Upper lobe of left lung (tissue), 6 donors: ENCODE results near the gene DSC1. TPM values are rescaled to one million over a fixed set of nuclear protein-coding genes. Genes with fewer than 3 reads are reported as not detected.

Source experiments
- ATAC-seq, 2 donors: fragments of 200-7000 bp; cut with Tn5 transposase; one replicate each; pipeline ENCODE4 v1.9.1; 2022; ENCODE audit warnings: mild to moderate bottlenecking in 2 of 2, moderate library complexity in 2 of 2; ENCODE audit not compliant: low FRiP score in 2 of 2
- DNase-seq, 2 donors: peaks; one replicate each; pipeline ENCODE4 v3.0.0-alpha.2; 2019 to 2020
- H3K27ac ChIP-seq, 4 donors: fragments of 200-600 bp; sonication (generic); one replicate each; pipeline ENCODE4 v1.5.1; 2016 to 2019
- H3K27me3 ChIP-seq, 4 donors: fragments of 200-600 bp; sonication (generic); one replicate each; pipeline ENCODE4 v1.5.1; 2017 to 2019
- H3K36me3 ChIP-seq, 4 donors: fragments of 200-600 bp; sonication (generic); one replicate each; pipeline ENCODE4 v1.5.1; 2016 to 2019
- H3K4me1 ChIP-seq, 4 donors: fragments of 200-600 bp; sonication (generic); one replicate each; pipeline ENCODE4 v1.5.1; 2018 to 2019
- H3K4me3 ChIP-seq, 4 donors: fragments of 200-600 bp; sonication (generic); one replicate each; pipeline ENCODE4 v1.5.1; 2017 to 2019; ENCODE audit warnings: mild to moderate bottlenecking in 2 of 4, moderate library complexity in 1 of 4
- H3K9me3 ChIP-seq, 4 donors: fragments of 200-600 bp; sonication (generic); one replicate each; pipeline ENCODE4 v1.5.1; 2018 to 2019
- CTCF ChIP-seq, 6 experiments: fragments of 450-650 bp in 4 of 6; fragments of 200-600 bp in 2 of 6; sonication (generic) in 2 of 6; IDR thresholded peaks; one replicate each; pipeline ENCODE4 v1.5.1; 2016 to 2019; ENCODE audit warnings: antibody characterized with exemption in 6 of 6
- EP300 ChIP-seq, 4 donors: sonication (generic); formaldehyde crosslinking; IDR thresholded peaks; one replicate each; pipeline ENCODE4 v1.5.1; 2017; ENCODE audit warnings: antibody characterized with exemption in 4 of 4, control low read depth in 2 of 4
- POLR2A ChIP-seq, 4 donors: fragments of 450-650 bp; IDR thresholded peaks; one replicate each; pipeline ENCODE4 v1.5.1; 2016 to 2017; ENCODE audit warnings: antibody characterized with exemption in 4 of 4, mild to moderate bottlenecking in 2 of 4
- POLR2AphosphoS5 ChIP-seq, 2 donors: sonication (generic); formaldehyde crosslinking; IDR thresholded peaks; one replicate each; pipeline ENCODE4 v1.5.1; 2017; ENCODE audit warnings: antibody characterized with exemption in 2 of 2
- WGBS, 2 donors: methylation state at CpG; one replicate each; pipeline ENCODE4 v1.1.5; 2017 to 2018; 5-methylcytosine and 5-hydroxymethylcytosine counted together
- total RNA-seq, 6 donors: library from RNA; depleted of rRNA in 4 of 6; stranded (reverse); fragments of >200 nt in 4 of 6; gene quantifications; one replicate each; pipeline versions ENCODE4 v1.1.0 to v1.2.1, GENCODE V29; 2016 to 2021
- donor health status: DM: no; HTN: no; CAD: no; lungs with moderate emphysema.
- donor health status: DM: no; HTN: yes; CAD: no; lungs with severe emphysema.

The DSC1 gene
- total RNA-seq, 6 donors from 2014 or later: not detected

DNA sequence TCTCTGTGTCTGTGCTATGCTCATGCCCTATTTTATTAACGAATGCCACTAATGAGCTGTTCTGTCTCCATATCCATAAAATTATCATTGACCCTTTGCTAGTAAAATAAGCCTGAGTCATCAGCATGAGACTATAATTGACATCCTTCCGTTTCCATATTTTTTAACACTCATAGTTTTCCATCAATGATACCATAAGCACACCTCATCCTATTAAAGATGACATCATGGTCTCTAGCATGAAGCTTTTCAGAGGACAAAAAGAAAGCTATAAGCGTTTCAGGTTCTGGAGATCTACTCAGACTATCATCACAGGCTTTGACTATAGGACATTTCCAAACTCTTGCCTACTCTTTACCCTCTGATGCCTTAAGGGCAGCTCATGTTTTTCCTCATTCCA is 59.2 kb downstream of the DSC1 start:
- Histone ChIP-seq H3K27ac (no peak overlapping the region), H3K9me3 (no peaks in the 10 kb centered on the region), H3K4me1 (peaks cover 0 to 13% (median 6%) of the 10 kb centered on the region in 4 donors), H3K27me3 (no peaks in the 10 kb centered on the region), H3K36me3 (no peaks in the 10 kb centered on the region), H3K4me3 (no peak overlapping the region)
- 88 to 89% methylated on average over 3 of the region's 3 CpGs for WGBS, 2 donors
- no peak for TF ChIP-seq CTCF (IDR thresholded peaks at IDR 0.05)
- TF ChIP-seq POLR2AphosphoS5 (IDR thresholded peaks at IDR 0.05): no peak
- TF ChIP-seq EP300 (IDR thresholded peaks at IDR 0.05): no peak
- no peak for TF ChIP-seq POLR2A (IDR thresholded peaks at IDR 0.05)
- DNase-seq: no peak
- no peak for ATAC-seq

DNA sequence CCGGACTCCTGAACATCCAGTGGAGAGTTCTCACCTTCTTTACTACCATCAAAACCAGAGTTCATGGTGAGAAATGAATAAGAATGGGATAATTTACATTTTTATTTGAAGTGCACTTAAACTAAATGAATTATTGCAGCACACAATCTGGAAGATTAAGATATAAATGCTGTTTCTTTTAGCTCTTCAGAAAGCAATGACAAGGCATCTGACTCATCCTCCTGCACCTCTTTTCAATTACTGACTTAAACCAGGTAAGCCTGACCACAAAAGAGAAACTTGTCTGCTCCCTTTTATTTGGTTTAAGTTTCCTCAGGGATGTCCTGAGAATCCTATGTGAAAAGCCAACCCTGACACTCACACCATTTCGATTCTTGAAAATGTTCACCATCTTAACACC is 59.7 kb downstream of the DSC1 start:
- no peaks in the 10 kb centered on the region for H3K9me3 ChIP-seq
- TF ChIP-seq POLR2A (IDR thresholded peaks at IDR 0.05) (no peak), EP300 (IDR thresholded peaks at IDR 0.05) (no peak), CTCF (IDR thresholded peaks at IDR 0.05) (no peak), POLR2AphosphoS5 (IDR thresholded peaks at IDR 0.05) (no peak)
- no peaks in the 10 kb centered on the region for H3K27me3 ChIP-seq
- H3K4me1 ChIP-seq: peaks cover 0 to 13% (median 6%) of the 10 kb centered on the region in 4 donors
- DNase-seq (no peak), ATAC-seq (no peak)
- 81 to 97% methylated on average over 2 of the region's 2 CpGs for WGBS, 2 donors
- H3K27ac ChIP-seq: no peak overlapping the region
- no peak overlapping the region for H3K4me3 ChIP-seq
- no peaks in the 10 kb centered on the region for H3K36me3 ChIP-seq

DNA sequence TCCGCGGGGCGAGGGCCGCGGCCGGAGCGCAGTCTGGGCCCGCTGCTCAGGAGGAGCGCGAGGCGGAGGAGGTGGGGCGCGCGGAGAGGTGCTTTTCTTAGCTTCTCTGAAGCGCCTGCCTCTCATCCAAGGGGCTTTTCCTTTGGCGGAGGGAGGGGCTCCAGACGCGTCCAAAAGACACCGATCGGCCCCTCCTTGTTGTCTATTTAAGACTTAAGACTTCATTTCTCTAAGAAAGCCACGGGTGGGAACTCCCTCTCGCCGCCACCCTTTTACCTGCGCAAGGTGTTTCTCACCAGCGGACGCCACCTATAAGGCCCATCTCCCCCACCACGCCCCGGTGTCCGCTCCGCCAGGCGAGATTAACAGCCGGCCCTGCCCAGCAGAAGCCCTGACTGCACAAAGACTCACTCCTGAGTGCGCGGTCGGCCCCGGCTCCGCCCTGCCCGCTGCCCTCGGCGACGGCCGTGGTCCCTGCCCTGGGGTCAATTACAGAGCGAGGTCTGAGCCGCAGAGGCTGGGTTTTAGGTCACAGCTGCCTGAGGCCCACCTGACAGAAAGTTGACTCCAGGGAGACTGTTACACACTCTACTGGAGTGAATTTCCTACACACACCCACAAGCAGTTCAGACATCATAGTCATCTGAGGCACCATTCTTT is 60.5 kb downstream of the DSC1 start, which contains the start of gene DSC2:
DSC2 (minus strand) TSS at position 397 of the 660 bp plus-strand sequence. CDS start 450 bp downstream, outside the sequence.
- DNase-seq (peak; percentile 63 to 89), ATAC-seq (peak; percentile 59 to 65)
- Histone ChIP-seq H3K36me3 (no peaks in the 10 kb centered on the region), H3K27ac (peak within 1 kb of the TSS; percentile 86 to 91 (median 90)), H3K4me3 (peak within 1 kb of the TSS; percentile 12 to 71 (median 64)), H3K4me1 (peaks cover 0 to 13% (median 6%) of the 10 kb centered on the region in 4 donors), H3K27me3 (no peaks in the 10 kb centered on the region), H3K9me3 (no peaks in the 10 kb centered on the region)
- TF ChIP-seq CTCF (IDR thresholded peaks at IDR 0.05) (no peak), POLR2A (IDR thresholded peaks at IDR 0.05) (peak in 3 of 4 donors; percentile 19 to 49 (median 21))
- WGBS, 2 donors: 11 to 19% methylated on average over 5 to 44 of the region's 44 CpGs

DNA sequence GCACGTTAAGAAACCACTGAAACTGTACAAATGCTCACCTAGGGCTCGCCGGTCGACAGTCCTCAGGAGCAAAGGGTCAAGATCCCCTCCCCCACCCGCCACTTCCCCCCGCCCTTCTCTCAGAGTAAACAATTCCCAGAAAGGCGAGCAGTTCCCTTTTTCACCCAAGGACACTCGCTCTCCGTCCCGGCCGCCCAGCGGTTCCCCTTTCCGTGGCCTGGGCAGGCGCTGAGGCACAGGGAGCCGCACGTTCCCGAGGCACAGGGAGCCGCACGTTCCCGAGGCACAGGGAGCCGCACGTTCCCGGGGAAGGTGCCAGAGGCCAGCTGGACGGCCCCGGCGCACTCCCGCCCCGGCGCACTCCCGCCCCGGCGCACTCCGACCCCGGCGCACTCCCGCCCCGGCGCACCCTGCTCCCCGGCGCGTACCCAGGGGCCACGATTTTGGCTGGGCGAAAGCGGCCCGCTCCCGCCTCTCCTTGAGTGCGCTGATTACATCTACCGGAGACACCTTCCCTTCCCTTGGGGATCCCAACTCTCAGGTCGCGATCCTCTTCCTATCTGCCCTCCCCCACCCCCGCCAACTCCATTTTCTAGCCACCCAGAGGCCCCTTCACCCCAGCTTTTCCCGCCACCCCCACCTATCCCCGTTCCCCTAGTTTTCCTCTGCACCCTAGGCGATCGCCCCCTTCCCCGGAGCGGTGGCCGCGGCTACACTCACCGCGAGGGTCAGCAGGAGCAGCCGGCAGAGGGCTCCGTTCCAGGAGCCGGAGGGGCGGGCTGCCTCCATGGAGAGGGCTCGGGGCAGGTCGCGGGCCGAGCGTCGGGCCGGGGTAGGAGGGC is 61.3 kb downstream of the DSC1 start:
- peak overlapping the region; percentile 86 to 91 (median 90) for H3K27ac ChIP-seq
- ATAC-seq (peak; percentile 90), DNase-seq (peak; percentile 83 to 93)
- H3K9me3 ChIP-seq: no peaks in the 10 kb centered on the region
- peaks cover 0 to 13% (median 6%) of the 10 kb centered on the region in 4 donors for H3K4me1 ChIP-seq
- peak overlapping the region; percentile 12 to 71 (median 64) for H3K4me3 ChIP-seq
- H3K27me3 ChIP-seq: no peaks in the 10 kb centered on the region
- TF ChIP-seq EP300 (IDR thresholded peaks at IDR 0.05) (no peak), CTCF (IDR thresholded peaks at IDR 0.05) (peak in 2 of 6 experiments; percentile 9 to 22), POLR2A (IDR thresholded peaks at IDR 0.05) (peak in 2 of 4 donors; percentile 33 to 75), POLR2AphosphoS5 (IDR thresholded peaks at IDR 0.05) (peak; percentile 58 to 80)
- 1 to 3% methylated on average over 18 to 38 of the region's 72 CpGs for WGBS, 2 donors
- H3K36me3 ChIP-seq: no peaks in the 10 kb centered on the region
